Stimulated activated CD4-positive, alpha-beta T cell treated with anti-CD3 and anti-CD28 coated beads, Interleukin-15, amount 100 ng/mL, for 48 hours (primary cell): Measurements from ENCODE around the gene NUBPL.
"Not testable (repeated sequence)": the region's sequence is repeated elsewhere in the genome, so short reads cannot be mapped to it uniquely, and the experiment has no call there.

Experiments used
- DNase-seq, 2 donors: peaks; one replicate each; pipeline ENCODE4 v3.0.0-alpha.2; 2020; ENCODE audit warnings: low read depth in 2 of 2

NUBPL gene

DNA sequence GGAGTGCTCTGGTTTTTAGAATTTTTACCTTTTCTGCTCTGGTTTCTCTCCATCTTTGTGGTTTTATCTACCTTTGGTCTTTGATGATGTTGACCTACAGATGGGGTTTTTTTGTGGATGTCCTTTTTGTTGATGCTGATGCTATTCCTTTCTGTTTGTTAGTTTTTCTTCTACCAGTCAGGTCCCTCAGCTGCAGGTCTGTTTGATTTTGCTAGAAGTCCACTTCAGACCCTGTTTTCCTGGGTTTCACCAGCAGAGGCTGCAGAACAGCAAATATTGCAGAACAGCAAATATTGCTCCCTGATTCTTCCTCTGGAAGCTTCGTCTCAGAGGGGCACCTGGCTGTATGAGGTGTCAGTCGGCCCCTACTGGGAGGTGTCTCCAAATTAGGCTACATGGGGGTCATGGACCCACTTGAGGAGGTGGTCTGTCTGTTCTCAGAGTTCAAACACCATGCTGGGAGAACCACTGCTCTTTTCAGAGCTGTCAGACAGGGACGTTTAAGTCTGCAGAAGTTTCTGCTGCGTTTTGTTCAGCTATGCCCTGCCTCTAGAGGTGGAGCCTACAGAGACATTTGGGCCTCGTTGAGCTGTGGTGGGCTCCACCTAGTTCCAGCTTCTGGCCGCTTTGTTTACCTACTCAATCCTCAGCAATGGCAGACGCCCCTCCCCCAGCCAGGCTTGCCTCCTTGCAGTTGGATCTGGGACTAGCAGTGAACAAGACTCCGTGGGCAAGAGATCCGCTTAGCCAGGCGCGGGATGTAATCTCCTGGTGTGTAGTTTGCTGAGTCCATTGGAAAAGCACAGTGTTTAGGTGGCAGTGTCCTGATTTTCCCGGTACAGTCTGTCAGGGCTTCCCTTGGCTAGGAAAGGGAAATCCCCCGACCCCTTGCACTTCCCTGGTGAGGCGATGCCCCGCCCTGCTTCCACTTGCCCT, 250.8 kb downstream of the NUBPL start:
- not testable (repeated sequence) for DNase-seq

DNA sequence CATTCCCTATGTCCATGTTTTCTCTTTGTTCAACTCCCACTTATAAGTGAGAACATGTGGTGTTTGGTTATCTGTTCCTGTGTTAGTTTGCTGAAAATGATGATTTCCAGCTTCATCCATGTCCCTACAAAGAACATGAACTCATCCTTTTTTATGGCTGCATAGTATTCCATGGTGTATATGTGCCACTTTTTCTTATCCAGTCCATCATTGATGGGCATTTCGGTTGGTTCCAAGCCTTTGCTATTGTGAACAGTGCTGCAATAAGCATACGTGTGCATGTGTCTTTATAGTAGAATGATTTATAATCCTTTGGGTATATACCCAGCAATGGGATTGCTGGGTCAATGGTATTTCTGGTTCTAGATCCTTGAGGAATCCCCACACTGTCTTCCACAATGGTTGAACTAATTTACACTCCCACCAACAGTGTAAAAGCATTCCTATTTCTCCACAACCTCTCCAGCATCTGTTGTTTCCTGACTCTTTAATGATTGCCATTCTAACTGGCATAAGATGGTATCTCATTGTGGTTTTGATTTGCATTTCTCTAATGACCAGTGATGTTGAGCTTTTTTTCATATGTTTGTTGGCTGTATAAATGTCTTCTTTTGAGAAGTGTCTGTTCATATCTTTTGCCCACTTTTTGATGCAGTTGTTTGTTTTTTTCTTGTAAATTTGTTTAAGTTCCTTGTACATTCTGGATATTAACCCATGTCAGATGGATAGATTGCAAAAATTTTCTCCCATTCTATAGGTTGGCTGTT, 252.7 kb downstream of the NUBPL start:
- not testable (repeated sequence) for DNase-seq

DNA sequence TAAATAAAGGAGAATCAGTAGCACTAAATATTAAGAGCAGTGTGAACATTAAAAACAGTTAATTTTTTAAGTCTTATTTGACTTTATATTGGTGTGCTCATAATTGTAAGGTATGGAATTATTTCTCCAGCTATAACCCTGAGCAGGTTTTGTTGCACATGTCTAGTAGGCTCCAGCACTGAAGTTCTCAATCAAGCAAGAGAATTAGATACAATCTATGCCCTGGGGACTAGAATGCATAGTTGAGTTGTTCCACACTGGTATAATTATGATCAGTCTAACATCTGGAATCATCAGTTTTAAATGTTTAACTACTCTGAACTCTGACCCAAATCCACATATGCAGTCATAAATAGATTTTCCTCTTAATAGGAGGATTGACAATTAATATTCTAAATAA, 258.1 kb downstream of the NUBPL start:
- no peak for DNase-seq

DNA sequence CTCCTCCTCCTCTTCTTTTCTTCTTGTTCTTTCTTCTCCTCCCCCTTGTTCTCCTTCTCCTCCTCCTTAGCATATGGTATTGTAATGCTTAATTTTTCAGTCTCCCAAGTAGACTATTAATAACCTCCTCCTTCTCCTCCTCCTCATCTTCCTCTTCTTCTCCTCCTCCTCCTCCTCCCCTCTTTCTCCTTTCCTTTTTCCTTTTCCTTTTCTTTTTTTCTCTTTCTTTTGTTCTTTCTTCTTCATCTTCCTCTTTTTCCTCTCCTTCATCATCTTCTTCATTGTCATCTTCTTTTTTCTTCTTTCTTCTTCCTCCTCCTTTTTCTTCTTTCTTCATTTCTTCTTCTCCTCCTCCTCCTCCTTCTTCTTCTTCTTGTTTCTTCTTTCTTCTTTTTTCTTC, 264.3 kb downstream of the NUBPL start:
- DNase-seq = no peak

DNA sequence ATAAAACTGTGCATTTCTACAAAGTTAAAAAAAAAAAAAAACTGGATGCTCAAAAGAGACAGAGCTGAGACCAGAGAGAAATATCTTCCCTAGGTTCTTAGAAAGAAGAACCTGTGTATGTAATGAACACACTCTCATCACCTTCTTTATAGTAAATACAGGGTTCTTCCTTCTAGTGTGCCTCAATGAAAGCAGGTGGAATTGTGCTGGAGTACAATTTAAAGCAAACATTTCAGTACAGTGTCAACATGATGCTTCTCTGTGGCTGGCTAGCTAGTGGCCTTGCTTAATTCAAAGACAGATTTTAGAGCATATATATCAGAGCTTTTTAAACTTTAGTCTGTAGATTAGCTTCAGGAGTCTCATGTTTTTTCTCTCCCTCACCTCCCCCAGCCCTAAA, 266.1 kb downstream of the NUBPL start:
- DNase-seq = no peak

DNA sequence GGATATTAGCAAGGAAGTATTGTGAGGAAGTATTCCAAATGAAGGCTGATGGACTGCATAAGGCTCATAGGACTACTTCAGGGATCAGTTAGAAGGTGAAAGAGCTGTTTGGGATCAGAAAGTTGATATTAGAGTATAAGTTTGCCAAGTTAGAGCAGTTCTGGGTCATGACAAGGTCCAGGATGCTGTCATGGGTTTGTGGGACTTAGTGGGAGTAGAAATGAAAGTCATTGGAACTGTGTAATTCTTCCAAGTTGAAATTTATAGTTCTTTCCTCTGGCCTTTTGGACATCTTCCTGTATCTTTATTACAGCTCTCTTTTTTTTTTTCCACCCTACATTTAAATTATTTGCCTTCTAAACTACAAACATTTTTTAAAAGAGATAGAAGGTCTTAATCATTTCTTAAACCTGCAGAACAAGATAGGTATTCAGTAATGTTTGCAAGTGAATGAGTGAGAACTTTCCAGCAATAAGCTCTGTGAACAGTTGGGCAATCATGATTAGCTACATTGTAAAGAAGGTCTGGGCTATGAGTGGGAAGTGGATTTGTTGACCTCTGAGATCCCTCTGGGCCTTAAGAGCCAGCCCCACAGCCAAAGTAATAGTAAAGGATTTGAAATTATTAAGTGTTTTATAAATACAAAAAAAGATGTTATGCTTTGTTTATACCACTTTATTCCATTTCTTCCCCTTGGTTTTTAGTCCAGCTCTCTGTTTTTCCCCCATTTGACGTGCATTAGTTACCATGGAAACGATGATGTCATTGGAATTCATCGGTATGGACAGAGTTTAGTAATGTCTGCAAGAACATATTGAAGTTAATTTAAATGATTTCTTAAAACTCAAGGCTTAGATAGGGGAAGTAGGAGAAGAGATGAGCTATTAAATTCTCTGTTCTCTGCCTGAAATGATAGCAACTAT, 268.0 kb downstream of the NUBPL start:
- no peak for DNase-seq

DNA sequence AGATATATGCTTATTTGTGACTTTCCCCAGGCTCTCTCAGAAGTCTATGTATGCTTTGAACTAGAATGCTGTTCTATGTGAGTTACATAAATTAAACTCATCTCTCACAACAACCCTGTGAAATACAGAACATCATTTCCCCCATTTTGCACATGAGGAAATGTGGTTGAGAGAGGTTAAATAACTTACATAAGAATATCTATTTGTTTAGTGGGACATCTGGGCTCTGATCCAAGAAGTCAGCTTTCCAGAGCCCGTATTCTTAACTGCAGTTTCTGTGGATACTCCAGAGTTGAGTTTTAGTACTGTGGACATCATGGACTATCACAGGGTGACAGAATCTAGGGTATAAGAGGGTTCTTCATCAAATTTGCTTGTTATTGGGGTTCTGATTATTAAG, 273.4 kb downstream of the NUBPL start:
- DNase-seq = no peak

DNA sequence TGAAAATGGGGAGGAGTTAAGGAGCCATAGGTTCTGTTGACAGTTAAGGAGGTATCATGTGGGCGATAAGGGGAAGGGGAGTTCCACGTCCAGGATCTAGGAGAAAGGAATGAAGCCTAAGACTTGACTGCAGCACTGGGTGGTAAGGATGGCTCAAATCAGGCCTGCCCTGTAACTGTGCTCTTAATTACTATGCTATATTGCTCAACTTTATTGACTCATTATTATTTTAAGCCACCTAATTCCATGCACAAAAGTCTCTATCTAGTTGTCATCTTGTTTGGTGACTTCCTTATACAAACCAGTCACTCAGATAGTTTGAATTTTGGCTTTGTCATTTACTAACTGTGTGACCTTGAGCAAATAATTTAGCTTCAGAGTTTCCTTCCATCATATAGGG, 273.8 kb downstream of the NUBPL start:
- DNase-seq = no peak

DNA sequence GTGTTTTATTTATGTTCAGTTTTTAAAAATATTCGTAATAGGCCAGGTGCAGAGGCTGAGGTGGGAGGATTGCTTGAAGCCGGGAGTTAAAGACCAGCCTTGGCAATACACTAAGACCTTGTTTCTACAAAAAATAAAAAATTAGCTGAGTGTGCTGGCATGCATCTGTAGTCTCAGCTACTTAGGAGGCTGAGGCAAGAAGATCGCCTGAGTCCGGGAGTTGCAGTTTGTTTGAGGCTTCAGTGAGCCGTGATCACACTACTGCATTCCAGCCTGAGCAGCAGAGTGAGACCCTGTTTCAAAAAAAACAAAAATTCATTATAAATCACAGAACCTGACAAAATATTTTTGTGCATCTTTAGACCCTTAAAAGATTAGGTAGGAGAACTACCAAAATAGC, 275.8 kb downstream of the NUBPL start:
- no peak for DNase-seq

DNA sequence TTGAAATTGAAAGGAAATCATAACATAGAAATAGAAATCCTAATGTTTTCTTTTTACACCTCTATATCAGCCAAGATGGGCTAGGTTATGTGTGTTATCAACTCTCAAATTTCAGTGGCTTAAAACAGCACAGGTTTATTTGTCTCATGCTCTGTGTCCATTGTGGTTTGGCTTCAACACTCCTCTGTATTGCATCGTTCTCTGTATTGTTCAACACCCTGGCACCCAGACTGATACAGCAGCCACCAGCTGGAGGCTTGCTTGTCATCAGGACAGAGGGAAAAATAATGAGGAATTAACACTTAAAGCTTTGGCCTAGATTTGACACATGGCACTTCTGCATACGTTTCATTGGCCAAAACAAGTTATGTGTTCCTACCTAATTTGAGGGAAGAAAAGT, 281.7 kb downstream of the NUBPL start:
- DNase-seq = no peak

DNA sequence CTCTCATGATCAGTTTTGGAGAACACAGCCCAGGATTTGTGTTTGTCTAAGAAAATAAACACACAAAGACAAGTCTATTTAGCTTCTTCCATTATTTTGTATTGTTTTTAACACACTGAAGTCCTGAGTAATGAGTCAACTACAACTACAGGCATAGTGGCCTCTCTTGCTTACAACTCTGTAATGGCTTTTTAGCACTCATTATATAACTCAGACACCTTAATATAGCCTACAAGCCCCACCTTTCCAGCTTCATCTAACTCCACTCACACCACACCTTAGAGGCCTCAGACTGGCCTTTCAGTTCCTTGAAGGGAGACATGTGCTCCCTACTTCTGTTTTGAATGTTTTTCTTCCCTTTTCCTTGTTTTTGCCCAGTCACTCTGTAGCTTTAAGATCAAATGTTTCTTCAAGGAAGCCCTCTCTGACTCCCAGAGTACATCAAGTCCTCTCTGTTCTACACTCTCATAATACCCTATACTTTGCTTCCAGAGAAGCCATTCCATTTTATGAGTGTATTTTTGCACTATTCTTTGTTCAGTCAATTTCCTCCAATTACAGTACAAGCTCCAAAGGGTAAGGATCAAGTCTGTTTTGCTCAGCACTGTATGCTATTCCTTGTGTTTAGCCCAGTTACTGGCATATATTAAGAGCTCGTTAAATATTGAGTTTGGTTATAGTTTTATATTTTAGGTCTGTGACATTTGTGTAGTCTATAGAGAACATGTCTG, 282.3 kb downstream of the NUBPL start:
- no peak for DNase-seq

DNA sequence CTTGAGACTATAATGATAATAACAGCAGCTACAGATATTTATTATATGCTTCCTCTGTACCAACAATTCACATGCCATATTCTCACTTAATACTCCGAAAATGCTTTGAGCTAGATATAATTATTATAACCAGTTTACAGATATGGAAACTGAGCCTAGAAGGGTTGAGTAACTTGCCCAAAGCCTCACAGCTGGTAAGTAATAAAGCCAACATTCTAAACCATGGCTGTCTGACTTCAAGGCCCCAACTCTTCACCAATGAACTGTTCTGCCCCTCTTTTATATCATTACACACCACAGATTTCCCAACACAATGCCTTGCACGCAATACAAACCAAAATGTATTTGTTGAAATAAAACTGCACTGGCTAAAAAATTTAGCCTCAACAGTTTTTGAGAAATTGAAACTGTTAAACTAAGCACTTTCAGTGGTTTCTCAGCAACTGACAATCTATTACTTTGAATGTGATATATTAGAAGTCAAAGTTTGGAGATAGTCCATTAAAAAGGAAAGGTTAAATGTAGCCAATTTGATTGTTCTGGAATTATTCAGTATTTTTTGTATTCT, 293.4 kb downstream of the NUBPL start:
- DNase-seq = no peak

DNA sequence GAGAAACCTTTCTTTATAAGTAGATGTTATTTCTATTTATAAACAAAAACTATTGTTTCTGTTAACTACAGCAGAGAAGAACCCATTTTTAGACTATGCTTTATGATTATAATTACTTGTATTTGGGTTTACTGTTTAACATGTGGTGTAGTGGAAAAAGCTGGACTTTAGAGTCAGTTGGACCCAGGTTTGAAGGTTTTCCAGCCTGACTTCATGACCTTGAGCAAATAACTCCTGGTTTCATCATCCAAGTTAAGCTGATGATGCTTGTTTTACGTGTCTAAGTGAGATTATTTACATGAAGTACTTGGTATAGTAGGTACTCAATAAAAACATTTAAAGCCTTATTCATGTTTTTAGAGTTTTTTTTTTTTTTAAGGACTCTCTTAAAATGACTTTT, 294.1 kb downstream of the NUBPL start:
- DNase-seq = no peak

DNA sequence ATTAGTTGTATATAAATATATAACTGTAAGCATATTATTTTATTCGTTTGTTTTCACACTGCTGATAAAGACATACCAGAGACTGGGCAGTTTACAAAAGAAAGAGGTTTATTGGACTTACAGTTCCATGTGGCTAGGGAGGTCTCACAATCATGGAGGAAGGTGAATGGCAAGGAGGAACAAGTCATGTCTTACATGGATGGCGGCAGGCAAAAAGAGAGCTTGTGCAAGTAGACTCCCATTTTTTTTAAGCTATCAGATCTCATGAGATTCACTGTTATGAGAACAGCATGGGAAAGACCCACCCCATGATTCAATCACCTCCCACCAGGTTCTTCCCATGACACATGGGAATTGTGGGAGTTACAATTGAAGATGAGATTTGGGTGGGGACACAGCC, 294.8 kb downstream of the NUBPL start:
- DNase-seq = not testable (repeated sequence)

DNA sequence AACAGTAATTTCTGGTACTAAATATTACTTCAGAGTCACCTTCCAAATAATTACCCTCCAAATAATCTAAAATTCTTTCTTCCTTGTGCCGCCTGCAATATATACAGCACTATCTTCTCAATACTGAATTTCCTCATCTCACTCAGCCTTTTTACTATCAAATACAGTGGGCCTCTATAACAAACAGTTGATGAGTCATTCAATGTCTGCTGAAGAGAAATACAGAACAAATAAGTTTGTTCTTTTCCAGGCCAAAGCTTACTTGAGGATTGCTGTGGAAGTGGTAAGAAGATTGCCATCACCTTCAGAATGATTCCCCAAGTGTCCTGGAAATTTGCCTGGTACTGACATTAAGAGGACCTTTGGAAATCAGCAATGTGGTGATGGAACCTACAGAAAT, 297.7 kb downstream of the NUBPL start:
- DNase-seq = no peak

DNA sequence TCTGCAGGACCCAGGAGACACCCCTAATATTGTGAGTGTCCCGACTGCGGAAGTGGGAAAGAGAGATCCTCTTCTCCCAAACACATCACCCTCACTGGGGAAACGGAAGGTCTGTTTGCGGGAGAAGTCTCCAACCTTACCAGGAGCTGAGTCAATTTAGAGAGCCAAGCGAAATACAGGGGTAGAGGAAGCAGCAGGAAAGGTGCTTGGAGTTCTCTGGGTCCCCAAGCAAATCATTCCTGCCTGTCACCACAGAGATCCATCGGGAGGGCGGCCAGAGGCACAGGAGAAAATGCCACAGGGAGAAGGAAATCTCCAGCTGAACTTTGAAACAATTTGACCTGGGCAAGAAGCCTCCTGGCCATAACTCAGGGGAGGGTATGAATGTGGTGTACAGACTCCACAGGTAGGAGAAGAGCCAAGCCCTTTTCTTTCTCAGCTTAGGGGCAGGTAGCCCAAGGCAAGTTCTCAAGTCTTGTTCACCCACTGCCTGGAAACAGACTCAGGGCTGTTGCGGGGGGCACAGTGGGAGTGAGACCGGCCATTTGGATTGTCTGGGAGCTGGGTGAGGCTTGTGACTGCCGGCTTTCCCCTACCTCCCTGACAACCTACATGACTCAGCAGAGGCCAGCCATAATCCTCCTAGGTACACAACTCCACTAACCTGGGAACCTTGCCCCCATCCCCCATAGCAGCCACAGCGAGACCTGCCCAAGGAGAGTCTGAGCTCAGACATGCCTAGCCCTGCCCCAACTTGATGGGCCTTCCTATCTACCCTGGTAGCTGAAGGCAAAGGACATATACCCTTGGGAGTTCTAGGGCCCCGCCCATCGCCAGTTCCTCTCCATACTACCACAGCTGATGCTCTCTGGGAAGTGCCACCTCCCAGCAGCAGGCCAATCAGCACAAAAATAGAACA, 304.0 kb downstream of the NUBPL start:
- no peak for DNase-seq

DNA sequence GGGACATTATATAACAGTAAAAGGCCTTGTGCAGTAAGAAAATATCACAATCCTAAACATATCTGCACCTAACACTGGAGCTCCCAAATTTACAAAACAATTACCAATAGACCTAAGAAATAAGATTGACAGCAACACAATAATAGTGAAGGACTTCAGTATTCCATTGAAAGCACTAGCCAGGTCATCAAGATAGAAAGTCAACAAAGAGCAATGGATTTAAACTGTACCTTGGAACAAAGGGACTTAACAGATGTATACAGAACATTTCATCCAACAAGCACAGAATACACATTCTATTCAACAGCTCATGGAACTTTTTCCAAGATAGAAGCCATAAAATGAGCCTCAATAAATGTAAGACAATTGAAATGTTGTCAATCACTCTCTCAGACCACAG, 306.4 kb downstream of the NUBPL start:
- DNase-seq = no peak

DNA sequence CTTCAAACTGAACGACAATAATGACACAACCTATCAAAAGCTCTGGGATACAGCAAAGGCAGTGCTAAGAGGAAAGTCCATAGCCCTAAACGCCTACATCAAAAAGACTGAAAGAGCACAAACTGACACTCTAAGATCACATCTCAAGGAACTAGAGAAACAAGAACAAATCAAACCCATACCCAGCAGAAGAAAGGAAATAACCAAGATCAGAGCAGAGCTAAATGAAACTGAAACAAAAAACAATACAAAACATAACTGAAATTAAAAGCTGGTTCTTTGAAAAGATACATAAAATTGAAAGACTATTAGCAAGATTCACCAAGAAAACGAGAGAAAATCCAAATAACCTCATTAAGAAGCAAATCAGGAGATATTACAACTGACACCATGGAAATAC, 306.9 kb downstream of the NUBPL start:
- DNase-seq = not testable (repeated sequence)

DNA sequence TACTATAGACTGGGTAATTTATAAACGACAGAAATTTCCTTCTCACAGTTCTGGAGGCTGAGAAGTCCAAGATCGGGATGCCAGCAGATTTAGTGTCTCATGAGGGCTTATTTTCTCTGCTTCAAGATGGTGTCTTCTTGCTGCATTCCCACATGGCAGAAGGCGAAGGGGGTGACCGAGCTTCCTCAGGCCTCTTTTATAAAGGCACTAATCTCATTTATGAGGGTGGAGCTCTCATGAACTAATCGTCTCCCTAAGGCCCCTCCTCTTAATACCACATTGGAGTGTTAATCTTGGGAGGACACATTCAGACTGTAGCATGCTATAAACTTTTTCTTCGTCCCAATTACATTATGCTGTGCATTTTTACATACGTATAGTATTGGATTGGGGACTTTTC, 315.5 kb downstream of the NUBPL start:
- DNase-seq = no peak

DNA sequence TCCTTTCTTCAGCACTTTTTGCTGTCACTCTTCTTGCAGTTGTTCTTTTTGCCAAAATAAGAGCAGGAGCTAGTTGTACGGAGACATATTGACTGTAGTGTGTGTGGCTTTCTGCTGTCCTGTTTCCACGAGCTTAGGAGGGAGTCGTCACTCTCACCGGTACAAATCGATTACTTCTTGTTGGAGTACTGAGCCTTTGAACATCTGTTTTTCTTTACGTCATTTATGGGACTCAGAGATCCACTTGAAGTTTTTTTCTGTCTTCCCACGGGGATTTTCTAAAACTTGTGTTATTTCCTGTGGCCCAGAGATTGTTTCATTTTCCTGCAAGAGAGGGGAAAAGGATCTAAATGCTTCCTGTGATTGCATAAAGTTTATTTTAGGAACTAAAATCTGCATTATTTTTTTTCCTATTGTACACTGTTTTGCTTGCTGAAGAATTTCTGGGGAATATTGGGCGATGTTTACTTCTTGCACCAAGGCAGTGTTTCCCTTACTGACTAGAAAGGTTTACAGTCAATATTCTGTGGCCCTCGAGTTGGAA, 316.1 kb downstream of the NUBPL start:
- no peak for DNase-seq
